Left cardiac atrium (tissue), 4 donors: ENCODE results near the gene STX5. TPM values are rescaled to one million over a fixed set of nuclear protein-coding genes. Genes with fewer than 3 reads are reported as not detected.

ENCODE experiments used
- ATAC-seq, 2 donors: fragments of 200-7000 bp; cut with Tn5 transposase; one replicate each; pipeline ENCODE4 v1.9.1; 2020; ENCODE audit warnings: mild to moderate bottlenecking in 2 of 2, moderate library complexity in 2 of 2
- DNase-seq: peaks from one replicate; pipeline ENCODE4 v3.0.0-alpha.2; 2020
- intact Hi-C, 2 donors: fragments of 100-400 bp; cut with DNase I; formaldehyde crosslinking; loops; one replicate each; pipeline versions ENCODE4 v1.14.1 to v1.15.1; 2022 to 2023
- microRNA-seq, 2 donors: library from miRNA; unstranded; fragments of <30 nt; microRNA quantifications; one replicate each; pipeline ENCODE4 v1.2.0, GENCODE V29; 2020
- total RNA-seq, 2 donors: library from RNA; stranded (reverse); fragmentation: NEBNext Ultra II Directional; extraction: Animal tissue kit (Norgen Biotek cat#: 25700); gene quantifications; one replicate each; pipeline ENCODE4 v1.2.1, GENCODE V29; 2021
- donor health status: DM: no; HTN: yes; CAD: no.
- donor health status: DM: no; HTN: yes; CAD: no; lungs with severe emphysema.
- donor health status: DM: yes; HTN: yes; CAD: no.
- donor health status: Dilated cardiomyopathy.

STX5 gene
- total RNA-seq, 2 donors from 2014 or later, result 22.1 to 23.2 TPM

DNA sequence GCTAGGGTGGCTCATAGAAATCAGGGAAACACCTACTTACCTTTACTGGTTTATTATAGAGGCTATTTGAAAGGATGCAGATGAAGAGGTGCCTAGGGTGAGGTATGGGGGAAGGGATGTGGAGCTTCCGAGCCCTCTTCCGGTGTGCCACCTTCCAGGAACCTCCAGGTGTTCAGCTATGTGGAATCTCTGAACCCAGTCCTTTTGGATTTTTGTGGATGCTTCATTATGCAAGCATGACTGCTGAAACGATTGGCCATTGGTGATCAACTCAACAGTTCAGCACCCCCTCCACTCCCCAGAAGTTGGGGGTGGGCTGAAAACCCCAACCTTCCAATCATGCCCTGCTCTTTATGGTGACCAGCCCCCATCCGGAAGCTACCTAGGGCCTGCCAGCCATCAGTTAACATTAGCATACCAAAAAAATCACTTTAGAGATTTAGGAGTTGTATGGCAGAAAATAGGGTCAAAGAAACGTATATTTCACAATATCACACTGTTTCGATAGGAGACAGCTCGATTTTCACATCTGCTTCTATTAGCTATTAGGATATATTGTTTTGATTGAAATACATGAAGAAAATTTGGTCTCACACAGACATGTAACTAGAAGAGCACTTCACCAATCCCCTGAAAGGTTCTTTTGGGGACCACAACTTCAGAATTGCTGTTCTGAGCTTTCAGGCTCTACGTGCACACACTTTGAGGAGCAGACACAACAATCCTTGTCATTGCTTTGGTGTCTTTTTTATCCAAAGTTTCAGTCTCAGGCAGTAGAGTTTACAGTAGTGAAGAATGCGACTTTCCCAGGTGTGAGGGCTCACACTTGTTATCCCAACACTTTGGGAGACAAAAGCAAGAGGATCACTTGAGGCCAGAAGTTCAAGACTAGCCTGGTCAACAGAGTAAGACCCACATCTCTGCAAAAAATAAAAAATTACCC, 73.7 kb downstream of the STX5 start:
- intact Hi-C loops, result no loop called here
- DNase-seq, result no peak
- no peak for ATAC-seq

Small RNAs within 50 kb of the gene (microRNA-seq; reads per million reads assigned to microRNA genes)
- gene MIR6514 (0.40 to 1.1 reads per million in 2 donors), gene MIR6748 (0 to 0.27 reads per million in 2 donors)

Other genes starting within 250 kb of the STX5 start
- 10 to 100 TPM in 1 of 2 donors, 1 to 10 TPM in 1; 9.6 to 11.5 TPM for gene TUT1, start 240.5 kb downstream of the STX5 start, total RNA-seq
- 10 to 100 TPM; 38.1 to 60.6 TPM for gene MTA2, start 230.2 kb downstream of the STX5 start, total RNA-seq
- 10 to 100 TPM; 29.1 to 46.8 TPM for gene EML3, start 219.3 kb downstream of the STX5 start, total RNA-seq
- gene ROM1, start 218.8 kb downstream of the STX5 start, total RNA-seq, result 1 to 10 TPM; 3.7 to 3.8 TPM
- 10 to 100 TPM; 20.5 to 22.4 TPM for gene B3GAT3, start 210.1 kb downstream of the STX5 start, total RNA-seq
- gene GANAB, start 185.4 kb downstream of the STX5 start, total RNA-seq, result 100 to 1,000 TPM; 130 to 136 TPM
- 10 to 100 TPM; 11.0 to 13.8 TPM for gene INTS5, start 178.7 kb downstream of the STX5 start, total RNA-seq
- 10 to 100 TPM; 33.9 to 41.1 TPM for gene C11orf98, start 166.8 kb downstream of the STX5 start, total RNA-seq
- gene CSKMT, start 166.7 kb downstream of the STX5 start, total RNA-seq, result 10 to 100 TPM in 1 of 2 donors, 1 to 10 TPM in 1; 6.6 to 10.0 TPM
- gene UQCC3, start 160.4 kb downstream of the STX5 start, total RNA-seq, result 1 to 10 TPM; 6.2 to 7.0 TPM
- gene LBHD1, start 159.8 kb downstream of the STX5 start, total RNA-seq, result 1 to 10 TPM; 4.0 to 4.1 TPM
- 10 to 100 TPM; 70.7 to 71.8 TPM for gene UBXN1, start 153.0 kb downstream of the STX5 start, total RNA-seq
- gene LRRN4CL, start 142.5 kb downstream of the STX5 start, total RNA-seq, result 1 to 10 TPM; 6.1 to 7.3 TPM
- 10 to 100 TPM; 16.8 to 26.7 TPM for gene BSCL2, start 124.6 kb downstream of the STX5 start, total RNA-seq
- not detected for gene GNG3, start 124.4 kb downstream of the STX5 start, total RNA-seq
- 10 to 100 TPM; 31.0 to 36.2 TPM for gene HNRNPUL2, start 104.6 kb downstream of the STX5 start, total RNA-seq
- 10 to 100 TPM; 14.0 to 15.9 TPM for gene TTC9C, start 103.6 kb downstream of the STX5 start, total RNA-seq
- 10 to 100 TPM in 1 of 2 donors, 1 to 10 TPM in 1; 7.2 to 10.5 TPM for gene ZBTB3, start 77.9 kb downstream of the STX5 start, total RNA-seq
- gene POLR2G, start 70.5 kb downstream of the STX5 start, total RNA-seq, result 10 to 100 TPM; 32.0 to 39.9 TPM
- gene TAF6L, start 60.7 kb downstream of the STX5 start, total RNA-seq, result 10 to 100 TPM in 1 of 2 donors, 1 to 10 TPM in 1; 8.1 to 11.0 TPM
- gene TMEM179B, start 44.6 kb downstream of the STX5 start, total RNA-seq, result 10 to 100 TPM; 20.6 to 22.4 TPM
- 10 to 100 TPM; 12.0 to 17.6 TPM for gene TMEM223, start 40.0 kb downstream of the STX5 start, total RNA-seq
- gene NXF1, start 26.6 kb downstream of the STX5 start, total RNA-seq, result 10 to 100 TPM; 40.5 to 45.6 TPM
- gene TEX54, start 790 bp upstream of the STX5 start, total RNA-seq, result not detected
- 10 to 100 TPM; 24.6 to 32.2 TPM for gene WDR74, start 7.5 kb upstream of the STX5 start, total RNA-seq
- gene SLC3A2, start 48.8 kb upstream of the STX5 start, total RNA-seq, result 10 to 100 TPM; 45.2 to 91.2 TPM
- not detected for gene CHRM1, start 89.3 kb upstream of the STX5 start, total RNA-seq
- not detected for gene SLC22A6, start 152.9 kb upstream of the STX5 start, total RNA-seq
- not detected for gene SLC22A8, start 183.8 kb upstream of the STX5 start, total RNA-seq